ENCODE measurements around the gene SIN3A. TPM values are rescaled to one million over a fixed set of nuclear protein-coding genes. Genes with fewer than 3 reads are reported as not detected.

SIN3A gene
- total and polyA plus RNA-seq, 5 experiments from 2014 or later: 12.4 to 137 (median 17.0) TPM

Small RNA genes lying within 50 kb of the gene (microRNA-seq; reads per million reads assigned to microRNA genes)
- not detected for gene MIR631 (ENCODE audit: borderline microRNAs expressed)

Other genes with a start within 250 kb of the SIN3A start
- gene C15orf39, start 249.8 kb downstream of the SIN3A start, total RNA-seq: 10 to 100 TPM; 20.7 to 27.6 TPM
- gene C15orf39, start 249.8 kb downstream of the SIN3A start, polyA plus RNA-seq: 1 to 10 TPM; 1.0 to 4.5 (median 2.3) TPM
- gene GOLGA6C, start 193.4 kb downstream of the SIN3A start, total RNA-seq: not detected
- not detected for gene GOLGA6C, start 193.4 kb downstream of the SIN3A start, polyA plus RNA-seq
- under 1 TPM; 0.16 to 0.19 TPM for gene GOLGA6D, start 168.9 kb downstream of the SIN3A start, total RNA-seq
- under 1 TPM in 1 of 3 donors, not detected in 2; 0.06 TPM for gene GOLGA6D, start 168.9 kb downstream of the SIN3A start, polyA plus RNA-seq
- 10 to 100 TPM; 22.0 to 24.0 TPM for gene COMMD4, start 115.6 kb downstream of the SIN3A start, total RNA-seq
- gene COMMD4, start 115.6 kb downstream of the SIN3A start, polyA plus RNA-seq: 10 to 100 TPM; 27.2 to 42.5 (median 40.8) TPM
- gene NEIL1, start 104.7 kb downstream of the SIN3A start, total RNA-seq: 1 to 10 TPM; 6.1 to 9.2 TPM
- 1 to 10 TPM; 2.1 to 3.5 (median 2.2) TPM for gene NEIL1, start 104.7 kb downstream of the SIN3A start, polyA plus RNA-seq
- 100 to 1,000 TPM; 369 to 370 TPM for gene MAN2C1, start 83.1 kb downstream of the SIN3A start, total RNA-seq
- 10 to 100 TPM; 20.4 to 29.8 (median 28.7) TPM for gene MAN2C1, start 83.1 kb downstream of the SIN3A start, polyA plus RNA-seq
- gene PTPN9, start 127.6 kb upstream of the SIN3A start, total RNA-seq: 10 to 100 TPM; 10.1 to 14.0 TPM
- gene PTPN9, start 127.6 kb upstream of the SIN3A start, polyA plus RNA-seq: 10 to 100 TPM; 12.9 to 19.6 (median 18.2) TPM
- gene SNUPN, start 174.0 kb upstream of the SIN3A start, total RNA-seq: 10 to 100 TPM; 22.8 to 25.0 TPM
- 10 to 100 TPM; 20.1 to 33.7 (median 21.7) TPM for gene SNUPN, start 174.0 kb upstream of the SIN3A start, polyA plus RNA-seq
- gene IMP3, start 188.5 kb upstream of the SIN3A start, total RNA-seq: 10 to 100 TPM; 94.3 to 95.7 TPM
- 100 to 1,000 TPM; 199 to 256 (median 238) TPM for gene IMP3, start 188.5 kb upstream of the SIN3A start, polyA plus RNA-seq
- gene SNX33, start 196.2 kb upstream of the SIN3A start, total RNA-seq: 1 to 10 TPM; 1.7 TPM
- gene SNX33, start 196.2 kb upstream of the SIN3A start, polyA plus RNA-seq: under 1 TPM; 0.05 to 0.44 (median 0.30) TPM

Measured in naive thymus-derived CD8-positive, alpha-beta T cell (primary cell).